ENCODE data around the gene DROSHA.
"Not testable (repeated sequence)": the region's sequence is repeated elsewhere in the genome, so short reads cannot be mapped to it uniquely, and the experiment has no call there.

DROSHA gene

GRCh38 chr5:31372124-31372523, 159.8 kb downstream of the DROSHA start:
- H3K27me3 Mint-ChIP-seq, result peaks cover 23% of the 10 kb centered on the region
- ATAC-seq, result no peak
- no peak overlapping the region for H3K27ac Mint-ChIP-seq
- no peaks in the 10 kb centered on the region for H3K36me3 Mint-ChIP-seq
- peaks cover 3% of the 10 kb centered on the region for H3K9me3 Mint-ChIP-seq
- H3K4me1 Mint-ChIP-seq, result no peaks in the 10 kb centered on the region
- H3K4me3 Mint-ChIP-seq, result no peak overlapping the region

GRCh38 chr5:31366941-31367340, 165.0 kb downstream of the DROSHA start:
- H3K4me3 Mint-ChIP-seq, result no peak overlapping the region
- peaks cover 3% of the 10 kb centered on the region for H3K9me3 Mint-ChIP-seq

GRCh38 chr5:31365776-31366175, 166.1 kb downstream of the DROSHA start:
- Mint-ChIP-seq H3K27ac (no peak overlapping the region), H3K4me3 (no peak overlapping the region), H3K9me3 (no peaks in the 10 kb centered on the region), H3K4me1 (no peaks in the 10 kb centered on the region), H3K27me3 (peaks cover 9% of the 10 kb centered on the region), H3K36me3 (no peaks in the 10 kb centered on the region)
- no peak for ATAC-seq

More at GRCh38 chr5:31366941-31367340, 165.0 kb downstream of the DROSHA start:
- Mint-ChIP-seq H3K4me1 (no peaks in the 10 kb centered on the region), H3K27me3 (peaks cover 17% of the 10 kb centered on the region), H3K36me3 (no peaks in the 10 kb centered on the region), H3K27ac (no peak overlapping the region)
- ATAC-seq, result no peak

- Mint-ChIP-seq H3K4me3 (no peak overlapping the region), H3K27me3 (peaks cover 2% of the 10 kb centered on the region), H3K4me1 (no peaks in the 10 kb centered on the region), H3K36me3 (no peaks in the 10 kb centered on the region), H3K9me3 (no peaks in the 10 kb centered on the region), H3K27ac (no peak overlapping the region)
- ATAC-seq, result no peak
Measured at GRCh38 chr5:31364881-31365636, 166.8 kb downstream of the DROSHA start.

GRCh38 chr5:31362931-31363568, 168.8 kb downstream of the DROSHA start:
- H3K27ac Mint-ChIP-seq, result no peak overlapping the region
- no peak for ATAC-seq
- no peaks in the 10 kb centered on the region for H3K9me3 Mint-ChIP-seq
- H3K36me3 Mint-ChIP-seq, result no peaks in the 10 kb centered on the region
- no peaks in the 10 kb centered on the region for H3K4me1 Mint-ChIP-seq
- no peaks in the 10 kb centered on the region for H3K27me3 Mint-ChIP-seq
- H3K4me3 Mint-ChIP-seq, result no peak overlapping the region

- H3K9me3 Mint-ChIP-seq, result peaks cover 3% of the 10 kb centered on the region
- no peak for ATAC-seq
- H3K27me3 Mint-ChIP-seq, result no peaks in the 10 kb centered on the region
- H3K4me1 Mint-ChIP-seq, result no peaks in the 10 kb centered on the region
- H3K4me3 Mint-ChIP-seq, result no peak overlapping the region
- no peaks in the 10 kb centered on the region for H3K36me3 Mint-ChIP-seq
- no peak overlapping the region for H3K27ac Mint-ChIP-seq
Measured at GRCh38 chr5:31362529-31362900, 169.4 kb downstream of the DROSHA start.

GRCh38 chr5:31361704-31362528, 170.0 kb downstream of the DROSHA start:
- H3K9me3 Mint-ChIP-seq, H3K27me3 Mint-ChIP-seq, H3K4me3 Mint-ChIP-seq, H3K4me1 Mint-ChIP-seq, H3K27ac Mint-ChIP-seq, H3K36me3 Mint-ChIP-seq, ATAC-seq: not testable (repeated sequence)

- H3K27ac Mint-ChIP-seq, result no peak overlapping the region
- no peak for ATAC-seq
- H3K9me3 Mint-ChIP-seq, result peaks cover 10% of the 10 kb centered on the region
- H3K27me3 Mint-ChIP-seq, result no peaks in the 10 kb centered on the region
- H3K4me1 Mint-ChIP-seq, result no peaks in the 10 kb centered on the region
- no peak overlapping the region for H3K4me3 Mint-ChIP-seq
- H3K36me3 Mint-ChIP-seq, result no peaks in the 10 kb centered on the region
Measured at GRCh38 chr5:31361234-31361633, 170.7 kb downstream of the DROSHA start.

GRCh38 chr5:31359839-31360238, 172.1 kb downstream of the DROSHA start:
- no peaks in the 10 kb centered on the region for H3K36me3 Mint-ChIP-seq
- H3K4me1 Mint-ChIP-seq, result no peaks in the 10 kb centered on the region
- no peak overlapping the region for H3K27ac Mint-ChIP-seq

GRCh38 chr5:31357038-31357437, 174.9 kb downstream of the DROSHA start:
- H3K9me3 Mint-ChIP-seq, result peaks cover 13% of the 10 kb centered on the region
- ATAC-seq, result no peak
- no peaks in the 10 kb centered on the region for H3K36me3 Mint-ChIP-seq
- no peaks in the 10 kb centered on the region for H3K4me1 Mint-ChIP-seq
- H3K27me3 Mint-ChIP-seq, result no peaks in the 10 kb centered on the region
- H3K27ac Mint-ChIP-seq, result no peak overlapping the region
- no peak overlapping the region for H3K4me3 Mint-ChIP-seq

More at GRCh38 chr5:31359839-31360238, 172.1 kb downstream of the DROSHA start:
- Mint-ChIP-seq H3K4me3 (no peak overlapping the region), H3K27me3 (no peaks in the 10 kb centered on the region), H3K9me3 (peaks cover 13% of the 10 kb centered on the region)
- ATAC-seq, result no peak

- H3K9me3 Mint-ChIP-seq, result peaks cover 13% of the 10 kb centered on the region
- no peaks in the 10 kb centered on the region for H3K36me3 Mint-ChIP-seq
- no peaks in the 10 kb centered on the region for H3K4me1 Mint-ChIP-seq
- no peak for ATAC-seq
- H3K4me3 Mint-ChIP-seq, result no peak overlapping the region
- H3K27ac Mint-ChIP-seq, result no peak overlapping the region
- peaks cover 8% of the 10 kb centered on the region for H3K27me3 Mint-ChIP-seq
Measured at GRCh38 chr5:31355337-31355736, 176.6 kb downstream of the DROSHA start.
